AG04450 (cell line): Measurements from ENCODE around the gene CHST6. TPM values are rescaled to one million over a fixed set of nuclear protein-coding genes. Genes with fewer than 3 reads are reported as not detected.
"Not testable (repeated sequence)": the region's sequence is repeated elsewhere in the genome, so short reads cannot be mapped to it uniquely, and the experiment has no call there.

Experiments used
- CTCF ChIA-PET: fragments of 300-600, 350-600 bp; formaldehyde crosslinking; extraction: SDS; loops from one replicate; lab custom pipeline; 2022; ENCODE audit warnings: antibody characterized with exemption, inconsistent platforms; lab: Charles Lee
- POLR2A ChIA-PET: fragments of 350-600 bp; formaldehyde crosslinking; extraction: SDS; loops from one replicate; lab custom pipeline; 2021; ENCODE audit warnings: antibody characterized with exemption, inconsistent platforms; lab: Yijun Ruan, JAX
- DNase-seq: peaks from one replicate; pipeline ENCODE4 v3.0.0-alpha.2; 2011; ENCODE audit warnings: low read depth, low spot score
- H3K27ac ChIP-seq: one replicate; pipeline ENCODE4 v1.5.1; 2012; ENCODE audit warnings: low read depth, low read length, control low read depth
- H3K27me3 ChIP-seq: one replicate; pipeline ENCODE4 v1.6.0; 2012; ENCODE audit warnings: low read length; ENCODE audit not compliant: control insufficient read depth, insufficient read depth
- H3K4me3 ChIP-seq: 2 replicates; pipeline ENCODE4 v1.5.1; 2011; ENCODE audit warnings: mild to moderate bottlenecking, low read depth, low read length, control low read depth
- H3K9me3 ChIP-seq: 2 replicates; pipeline ENCODE4 v1.5.1; 2012; ENCODE audit warnings: low read length; ENCODE audit not compliant: control insufficient read depth, insufficient read depth
- polyA plus RNA-seq: library from polyadenylated mRNA; depleted of rRNA; stranded (reverse); fragments of >200 nt; gene quantifications from 2 replicates; pipeline ENCODE4 v1.2.3, GENCODE V29; 2011
- TF ChIP-seq, protein P1 (sequence below): IDR thresholded peaks from 2 replicates; pipeline ENCODE4 v1.5.1; 2011; ENCODE audit warnings: low read depth, low read length, control low read depth, inconsistent platforms

CHST6 gene
- polyA plus RNA-seq, 1 experiment, result 0.07 TPM

DNA sequence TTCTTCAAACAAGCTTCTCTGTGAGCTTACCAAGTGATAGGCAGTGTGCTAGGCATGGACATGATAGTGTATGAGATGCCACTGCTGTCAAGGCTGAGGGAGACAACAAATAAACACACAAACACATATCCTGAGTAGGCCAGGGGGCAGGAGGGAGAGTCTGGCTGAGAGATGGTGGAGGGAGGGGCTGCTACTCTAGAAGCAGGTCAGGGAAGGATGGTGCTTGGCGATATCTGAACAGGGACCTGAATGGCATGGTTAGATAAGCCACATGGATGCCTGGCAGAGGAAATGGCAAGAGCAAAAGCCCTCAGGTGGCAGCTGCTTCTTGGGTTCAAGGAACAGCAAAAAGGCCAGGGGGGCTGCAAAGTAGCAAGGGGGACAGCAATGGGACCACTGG is 8.6 kb upstream of the CHST6 start:
- DNase-seq, result no peak
- TF ChIP-seq, protein P1, sequence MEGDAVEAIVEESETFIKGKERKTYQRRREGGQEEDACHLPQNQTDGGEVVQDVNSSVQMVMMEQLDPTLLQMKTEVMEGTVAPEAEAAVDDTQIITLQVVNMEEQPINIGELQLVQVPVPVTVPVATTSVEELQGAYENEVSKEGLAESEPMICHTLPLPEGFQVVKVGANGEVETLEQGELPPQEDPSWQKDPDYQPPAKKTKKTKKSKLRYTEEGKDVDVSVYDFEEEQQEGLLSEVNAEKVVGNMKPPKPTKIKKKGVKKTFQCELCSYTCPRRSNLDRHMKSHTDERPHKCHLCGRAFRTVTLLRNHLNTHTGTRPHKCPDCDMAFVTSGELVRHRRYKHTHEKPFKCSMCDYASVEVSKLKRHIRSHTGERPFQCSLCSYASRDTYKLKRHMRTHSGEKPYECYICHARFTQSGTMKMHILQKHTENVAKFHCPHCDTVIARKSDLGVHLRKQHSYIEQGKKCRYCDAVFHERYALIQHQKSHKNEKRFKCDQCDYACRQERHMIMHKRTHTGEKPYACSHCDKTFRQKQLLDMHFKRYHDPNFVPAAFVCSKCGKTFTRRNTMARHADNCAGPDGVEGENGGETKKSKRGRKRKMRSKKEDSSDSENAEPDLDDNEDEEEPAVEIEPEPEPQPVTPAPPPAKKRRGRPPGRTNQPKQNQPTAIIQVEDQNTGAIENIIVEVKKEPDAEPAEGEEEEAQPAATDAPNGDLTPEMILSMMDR, result no peak
- POLR2A ChIA-PET, result no interaction called here
- no peak overlapping the region for H3K4me3 ChIP-seq
- H3K9me3 ChIP-seq, result no peaks in the 10 kb centered on the region
- H3K27ac ChIP-seq, result no peak overlapping the region
- no peaks in the 10 kb centered on the region for H3K27me3 ChIP-seq
- CTCF ChIA-PET, result no interaction called here

DNA sequence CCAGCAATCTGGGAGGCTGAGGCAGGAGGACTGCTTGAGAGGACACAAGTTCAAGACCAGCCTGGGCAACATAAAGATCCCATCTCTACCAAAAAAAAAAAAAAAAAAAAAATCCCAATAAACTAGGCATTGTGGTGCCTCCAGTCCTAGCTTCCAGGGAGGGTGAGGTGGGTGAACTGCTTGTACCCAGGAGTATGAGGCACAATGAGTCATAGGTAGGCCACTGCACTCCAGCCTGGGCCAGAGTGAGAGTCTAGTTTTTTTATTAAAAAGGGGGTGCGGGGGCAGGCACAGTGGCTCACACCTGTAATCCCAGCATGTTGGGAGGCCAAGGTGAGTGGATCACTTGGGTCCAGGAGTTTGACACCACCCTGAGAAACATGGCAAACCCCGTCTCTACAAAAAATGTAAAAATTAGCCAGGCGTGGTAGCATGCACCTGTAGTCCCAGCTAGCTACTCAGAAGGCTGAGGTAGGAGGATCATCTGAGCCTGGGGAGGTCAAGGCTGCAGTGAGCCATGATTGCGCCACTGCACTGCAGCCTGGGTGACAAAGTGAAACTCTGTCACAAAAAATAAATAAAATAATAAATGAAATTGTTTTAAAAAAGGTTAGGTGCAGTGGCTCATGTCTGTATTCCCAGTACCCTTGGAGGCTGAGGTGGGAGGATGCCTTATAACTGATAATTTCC is 7.8 kb upstream of the CHST6 start:
- H3K27me3 ChIP-seq, result no peaks in the 10 kb centered on the region
- CTCF ChIA-PET, result interaction anchor here (2.8 kb wide), 1 partner anchor 14 kb away, joined by 19 read pairs; no protein-coding TSS in a partner anchor
- no peak overlapping the region for H3K4me3 ChIP-seq
- DNase-seq, result no peak
- H3K9me3 ChIP-seq, result no peaks in the 10 kb centered on the region
- H3K27ac ChIP-seq, result no peak overlapping the region
- POLR2A ChIA-PET, result interaction anchor here (0.6 kb wide), 1 partner anchor 93 kb away, joined by 8 read pairs; no protein-coding TSS in a partner anchor
- TF ChIP-seq, protein P1, result no peak

DNA sequence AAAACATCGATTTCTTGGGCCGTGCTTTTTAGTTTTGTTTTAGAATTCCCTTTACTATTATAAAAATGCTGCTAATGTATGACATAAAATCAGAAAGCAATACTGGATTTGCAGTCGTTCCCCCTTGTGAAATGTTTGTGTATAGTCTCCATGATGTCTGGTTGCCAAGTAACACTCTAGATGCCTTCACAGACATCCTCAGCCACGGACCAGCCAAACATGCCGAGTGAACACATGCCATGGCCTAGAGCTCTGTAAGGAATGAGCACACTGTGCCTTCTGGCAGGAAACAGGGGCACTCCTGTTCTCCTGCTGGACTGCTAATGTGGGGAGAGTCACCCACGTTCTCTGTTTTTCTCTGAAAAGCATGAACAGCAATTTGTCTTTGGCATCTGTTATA is 6.6 kb upstream of the CHST6 start:
- H3K9me3 ChIP-seq, POLR2A ChIA-PET, H3K27me3 ChIP-seq, H3K27ac ChIP-seq, H3K4me3 ChIP-seq: not testable (repeated sequence)
- CTCF ChIA-PET, result interaction anchor here (0.9 to 2.8 kb wide), 2 partner anchors 15 to 37 kb away, joined by 3 to 19 read pairs; no protein-coding TSS in a partner anchor
- DNase-seq, result peak; percentile 4

DNA sequence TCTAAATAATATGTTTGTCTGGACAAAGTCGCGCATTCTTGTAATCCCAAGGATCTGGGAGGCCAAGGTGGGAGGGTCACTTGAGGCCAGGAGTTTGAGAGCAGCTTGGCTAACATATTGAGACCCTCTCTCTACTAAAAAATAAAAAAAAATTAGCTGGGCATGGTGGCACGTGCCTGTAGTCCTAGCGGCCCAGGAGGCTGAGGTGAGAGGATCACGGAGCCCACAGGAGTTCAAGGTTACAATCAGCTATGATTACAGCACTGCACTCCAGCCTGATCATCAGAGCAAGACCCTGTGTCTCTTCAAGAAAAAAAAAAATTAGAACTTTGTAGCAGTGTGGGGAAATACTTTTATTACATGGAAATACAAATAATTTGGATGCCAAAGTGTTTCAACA is 6.1 kb upstream of the CHST6 start:
- no peak overlapping the region for H3K4me3 ChIP-seq
- ChIA-PET POLR2A (no interaction called here), CTCF (interaction anchor here (0.9 to 2.8 kb wide), 2 partner anchors 16 to 36 kb away, joined by 3 to 19 read pairs; no protein-coding TSS in a partner anchor)
- DNase-seq, result no peak
- H3K27ac ChIP-seq, result no peak overlapping the region
- no peaks in the 10 kb centered on the region for H3K9me3 ChIP-seq
- H3K27me3 ChIP-seq, result peaks cover 3% of the 10 kb centered on the region
- TF ChIP-seq, protein P1, result no peak

DNA sequence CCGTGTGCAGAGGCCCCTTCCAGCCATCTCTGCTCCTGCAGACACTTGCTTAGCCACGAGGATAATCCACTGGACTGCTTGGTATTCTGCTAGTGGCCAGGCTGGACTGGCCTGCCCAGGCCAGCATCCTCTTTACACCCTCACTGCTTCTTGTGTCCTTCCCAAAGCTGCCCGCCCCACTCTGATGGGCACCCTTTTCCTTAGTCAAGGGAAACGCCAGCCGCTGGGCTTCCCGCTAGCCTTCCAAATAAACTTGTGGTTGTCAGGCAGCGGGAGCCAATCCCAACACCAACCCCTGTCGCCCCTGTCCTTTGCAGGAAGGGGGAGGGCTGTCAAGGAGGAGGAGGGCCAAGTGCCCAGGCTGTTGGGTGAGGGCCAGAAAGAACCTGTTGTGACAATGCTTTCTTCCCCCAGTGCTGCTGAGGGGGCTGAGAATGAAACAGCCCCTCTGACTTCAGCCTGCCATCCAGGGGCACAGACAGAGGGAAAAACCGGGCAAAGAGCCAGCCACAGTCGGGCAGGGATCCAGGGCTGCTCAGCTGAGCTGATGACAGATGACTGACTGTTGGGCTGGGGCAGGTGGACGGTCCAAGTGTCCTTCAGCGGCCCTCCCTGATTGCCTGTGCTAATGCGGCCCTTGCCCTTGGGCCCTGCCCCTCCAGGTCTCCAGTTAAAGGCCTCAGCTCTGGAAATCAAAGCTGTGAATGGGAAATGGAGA is 3.5 kb upstream of the CHST6 start:
- H3K27ac ChIP-seq, POLR2A ChIA-PET, DNase-seq, H3K4me3 ChIP-seq, H3K9me3 ChIP-seq: not testable (repeated sequence)
- peaks cover 14% of the 10 kb centered on the region for H3K27me3 ChIP-seq
- CTCF ChIA-PET, result interaction anchor here (2.5 kb wide), 1 partner anchor 19 kb away, joined by 27 read pairs; no protein-coding TSS in a partner anchor
